CD14-positive monocyte (primary cell): Measurements from ENCODE around the gene RNF31. TPM values are rescaled to one million over a fixed set of nuclear protein-coding genes. Genes with fewer than 3 reads are reported as not detected.

ENCODE experiments used
- DNase-seq, 3 donors: peaks; one replicate each; pipeline ENCODE4 v3.0.0-alpha.2; 2011 to 2022
- H2AFZ ChIP-seq: 2 replicates; pipeline ENCODE4 v1.6.0; 2012; ENCODE audit warnings: mild to moderate bottlenecking, low read depth, low read length, inconsistent platforms; ENCODE audit not compliant: insufficient read depth, poor library complexity, severe bottlenecking
- H3K27ac ChIP-seq, 2 donors: 1 replicate in 1 of 2; 2 replicates in 1 of 2; pipeline ENCODE4 v1.5.1; 2012 to 2013; ENCODE audit warnings: low read length in 2 of 2, control low read depth in 1 of 2, inconsistent platforms in 1 of 2, low read depth in 1 of 2, mild to moderate bottlenecking in 1 of 2
- H3K27me3 ChIP-seq, 2 donors: one replicate each; pipeline versions ENCODE4 v1.6.0 to v1.6.1; 2011 to 2013; ENCODE audit warnings: low read length in 2 of 2; ENCODE audit not compliant: control insufficient read depth in 2 of 2, insufficient read depth in 2 of 2
- H3K36me3 ChIP-seq, 2 donors: replicated peaks in 1 of 2; 1 replicate in 1 of 2; 2 replicates in 1 of 2; pipeline versions ENCODE4 v1.5.1 to v1.6.1; 2012 to 2013; ENCODE audit warnings: low read length in 2 of 2, control low read depth in 1 of 2, inconsistent platforms in 1 of 2, mild to moderate bottlenecking in 1 of 2; ENCODE audit not compliant: insufficient read depth in 2 of 2, control insufficient read depth in 1 of 2
- H3K4me1 ChIP-seq, 2 donors: 1 replicate in 1 of 2; 2 replicates in 1 of 2; pipeline versions ENCODE4 v1.5.1 to v1.6.1; 2012 to 2013; ENCODE audit warnings: low read length in 2 of 2, control low read depth in 1 of 2, inconsistent platforms in 1 of 2, mild to moderate bottlenecking in 1 of 2, moderate library complexity in 1 of 2; ENCODE audit not compliant: insufficient read depth in 2 of 2, control insufficient read depth in 1 of 2
- H3K4me2 ChIP-seq: replicated peaks from 2 replicates; pipeline ENCODE3; 2012; ENCODE audit warnings: low read length, moderate library complexity, mild to moderate bottlenecking; ENCODE audit not compliant: poor library complexity, severe bottlenecking; ENCODE audit errors: extremely low read depth
- H3K4me3 ChIP-seq, 3 experiments: fragments of 200-600 bp in 1 of 3; sonication (generic) in 1 of 3; replicated peaks in 1 of 3; 1 replicate in 2 of 3; 2 replicates in 1 of 3; pipeline ENCODE4 v1.5.1; 2011 to 2013; ENCODE audit warnings: low read length in 3 of 3, mild to moderate bottlenecking in 3 of 3, control low read depth in 2 of 3, low read depth in 2 of 3, inconsistent platforms in 1 of 3, moderate library complexity in 1 of 3
- H3K79me2 ChIP-seq: 2 replicates; pipeline ENCODE4 v1.6.0; 2012; ENCODE audit warnings: mild to moderate bottlenecking, control low read depth, inconsistent platforms, low read length, moderate library complexity; ENCODE audit not compliant: insufficient read depth
- H3K9ac ChIP-seq: 2 replicates; pipeline ENCODE4 v1.6.0; 2017; ENCODE audit warnings: low read length, mild to moderate bottlenecking; ENCODE audit not compliant: insufficient read depth, poor library complexity, severe bottlenecking
- H3K9me3 ChIP-seq, 2 donors: replicated peaks in 1 of 2; 1 replicate in 1 of 2; 2 replicates in 1 of 2; pipeline versions ENCODE4 v1.5.1 to v1.6.1; 2012 to 2013; ENCODE audit warnings: low read length in 2 of 2, control low read depth in 1 of 2; ENCODE audit not compliant: control insufficient read depth in 1 of 2, insufficient read depth in 1 of 2
- H4K20me1 ChIP-seq: 2 replicates; pipeline ENCODE4 v1.6.0; 2012; ENCODE audit warnings: mild to moderate bottlenecking, low read length, control low read depth, moderate library complexity; ENCODE audit not compliant: insufficient read depth
- H3K27ac Mint-ChIP-seq, 7 donors: one replicate each; pipeline ENCODE4 v1.8.0; 2020; ENCODE audit warnings: mild to moderate bottlenecking in 7 of 7, mixed read lengths in 7 of 7, moderate library complexity in 6 of 7, inconsistent platforms in 2 of 7
- H3K27me3 Mint-ChIP-seq, 3 donors: one replicate each; pipeline ENCODE4 v1.8.0; 2021 to 2022; ENCODE audit warnings: low read depth in 3 of 3, mild to moderate bottlenecking in 3 of 3, mixed read lengths in 3 of 3, moderate library complexity in 3 of 3, inconsistent platforms in 1 of 3
- H3K36me3 Mint-ChIP-seq, 2 donors: one replicate each; pipeline ENCODE4 v1.8.0; 2020; ENCODE audit warnings: mixed read lengths in 2 of 2, inconsistent platforms in 1 of 2, mild to moderate bottlenecking in 1 of 2
- H3K4me1 Mint-ChIP-seq: one replicate; pipeline ENCODE4 v1.8.0; 2020; ENCODE audit warnings: mild to moderate bottlenecking, mixed read lengths
- H3K4me3 Mint-ChIP-seq, 2 donors: one replicate each; pipeline ENCODE4 v1.8.0; 2020; ENCODE audit warnings: mild to moderate bottlenecking in 2 of 2, mixed read lengths in 2 of 2, moderate library complexity in 1 of 2
- H3K9me3 Mint-ChIP-seq, 7 donors: one replicate each; pipeline ENCODE4 v1.8.0; 2020 to 2022; ENCODE audit warnings: mixed read lengths in 7 of 7, mild to moderate bottlenecking in 6 of 7, moderate library complexity in 6 of 7, inconsistent platforms in 2 of 7
- CTCF ChIP-seq: fragments of 200-600 bp; IDR thresholded peaks from one replicate; pipeline ENCODE4 v1.8.0; 2022; ENCODE audit warnings: antibody characterized with exemption, mild to moderate bottlenecking
- WGBS: methylation state at CpG from one replicate; pipeline ENCODE4 v1.1.5; 2013; ENCODE audit warnings: missing lambda C conversion rate; ENCODE audit not compliant: insufficient coverage; 5-methylcytosine and 5-hydroxymethylcytosine counted together
- intact Hi-C, 2 donors: fragments of 100-400 bp; cut with micrococcal nuclease; formaldehyde crosslinking; loops; one replicate each; pipeline versions ENCODE4 v1.15.0 to v1.15.1; 2023
- polyA plus RNA-seq, 3 donors: library from polyadenylated mRNA; depleted of rRNA in 1 of 3; unstranded in 2 of 3; stranded (reverse) in 1 of 3; fragments of 300-500 nt in 2 of 3; fragments of >200 nt in 1 of 3; fragmentation: Illumina TruSeq in 2 of 3; gene quantifications; 1 replicate in 2 of 3; 2 replicates in 1 of 3; pipeline ENCODE4 v1.2.3, GENCODE V29; 2012 to 2021

RNF31 gene
- polyA plus RNA-seq, 3 donors: 30.7 to 63.2 (median 36.8) TPM

GRCh38 chr14:24189059-24189375, 41.7 kb downstream of the RNF31 start:
- H3K9me3 ChIP-seq: no peaks in the 10 kb centered on the region
- peaks cover 18 to 23% of the 10 kb centered on the region in 2 donors for H3K4me1 ChIP-seq
- peak overlapping the region; percentile 51 to 83 for H3K4me3 Mint-ChIP-seq
- H3K36me3 Mint-ChIP-seq: peaks cover 49 to 60% of the 10 kb centered on the region in 2 donors
- H3K9ac ChIP-seq: no peak overlapping the region
- peaks cover 20% of the 10 kb centered on the region for H3K79me2 ChIP-seq
- no peaks in the 10 kb centered on the region for H3K9me3 Mint-ChIP-seq
- H3K4me3 ChIP-seq: peak overlapping the region in 1 of 3 experiments; percentile 79
- peak overlapping the region; percentile 97 for H3K4me2 ChIP-seq
- H3K27me3 Mint-ChIP-seq: peaks cover 0 to 3% (median 0%) of the 10 kb centered on the region in 3 donors
- peak overlapping the region in 1 of 2 donors; percentile 40 for H3K27ac ChIP-seq
- TF ChIP-seq CTCF: no peak
- H3K27me3 ChIP-seq: no peaks in the 10 kb centered on the region
- H4K20me1 ChIP-seq: no peaks in the 10 kb centered on the region
- H3K36me3 ChIP-seq: peaks cover 21 to 57% of the 10 kb centered on the region in 2 donors
- H3K27ac Mint-ChIP-seq: peak overlapping the region in 6 of 7 donors; percentile 28 to 91 (median 80)
- DNase-seq: no peak
- WGBS: no CpG with 5 or more reads among the region's 3 CpGs
- H2AFZ ChIP-seq: peak overlapping the region; percentile 79
- peaks cover 30% of the 10 kb centered on the region for H3K4me1 Mint-ChIP-seq
- intact Hi-C loops: no loop called here

- Histone ChIP-seq H3K27me3 (no peaks in the 10 kb centered on the region), H3K36me3 (peaks cover 21 to 52% of the 10 kb centered on the region in 2 donors), H4K20me1 (no peaks in the 10 kb centered on the region), H3K9ac (no peak overlapping the region), H3K27ac (no peak overlapping the region), H3K4me3 (no peak overlapping the region), H3K9me3 (no peaks in the 10 kb centered on the region), H3K4me1 (peaks cover 22 to 27% of the 10 kb centered on the region in 2 donors), H2AFZ (no peak overlapping the region), H3K79me2 (peaks cover 24% of the 10 kb centered on the region), H3K4me2 (peak overlapping the region; percentile 97)
- H3K36me3 Mint-ChIP-seq: peaks cover 49 to 56% of the 10 kb centered on the region in 2 donors
- peaks cover 34% of the 10 kb centered on the region for H3K4me1 Mint-ChIP-seq
- peaks cover 0 to 3% (median 0%) of the 10 kb centered on the region in 3 donors for H3K27me3 Mint-ChIP-seq
- no peak for DNase-seq
- no peak overlapping the region for H3K4me3 Mint-ChIP-seq
- H3K9me3 Mint-ChIP-seq: no peaks in the 10 kb centered on the region
- peak overlapping the region in 6 of 7 donors; percentile 28 to 91 (median 80) for H3K27ac Mint-ChIP-seq
- intact Hi-C loops: no loop called here
- TF ChIP-seq CTCF: no peak
- WGBS: 93% methylated on average over 2 of the region's 9 CpGs
These were observed 42.2 kb downstream of the RNF31 start for GRCh38 chr14:24189460-24189859.
